LNCaP clone FGC (cell line): ENCODE data around the gene RAPSN.

ENCODE experiments used
- DNase-seq: peaks from one replicate; pipeline ENCODE4 v3.0.0-alpha.2; 2011; ENCODE audit warnings: low read depth
- H3K4me3 ChIP-seq: 2 replicates; pipeline ENCODE4 v1.5.1; 2011; ENCODE audit warnings: mild to moderate bottlenecking, low read depth, low read length, control low read depth
- TF ChIP-seq, protein P1 (sequence below): IDR thresholded peaks from 2 replicates; pipeline ENCODE4 v1.5.1; 2012; ENCODE audit warnings: mild to moderate bottlenecking; ENCODE audit not compliant: control insufficient read depth, insufficient read depth; ENCODE audit errors: extremely low read depth

The RAPSN gene

DNA sequence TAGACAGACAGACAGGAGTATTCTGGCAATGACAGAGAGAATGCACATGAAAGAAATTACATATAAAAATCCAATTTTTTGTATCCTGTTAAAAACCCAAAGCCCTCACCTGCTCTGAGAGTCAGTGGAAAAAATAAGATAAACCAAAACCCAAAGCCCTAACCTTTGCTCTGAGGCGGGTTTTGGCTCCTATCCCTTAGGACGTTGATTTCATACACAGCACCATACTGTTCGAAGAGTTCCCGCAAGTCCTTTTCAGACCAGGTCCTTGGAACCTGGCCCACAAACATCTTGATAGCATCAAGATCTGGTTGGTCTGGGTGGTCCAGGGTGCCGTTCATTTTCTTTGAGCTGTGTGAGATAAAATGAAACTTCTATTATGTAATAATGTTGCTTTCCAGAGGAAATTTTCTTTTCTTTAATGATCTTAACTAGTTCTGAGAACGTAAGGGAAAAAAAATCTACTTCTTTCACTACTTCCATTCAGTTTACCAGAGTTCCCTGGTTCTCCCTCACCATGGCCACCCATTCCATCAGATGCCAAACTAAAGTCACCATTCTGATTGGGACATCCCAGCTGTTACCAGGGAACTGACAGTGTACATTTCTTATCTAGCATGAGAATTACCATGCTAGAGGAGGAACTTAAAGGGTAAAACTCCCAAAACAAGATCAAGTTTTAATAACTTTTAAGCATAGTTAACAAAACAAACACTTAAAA lies 39.9 kb upstream of the RAPSN start:
- H3K4me3 ChIP-seq = no peak overlapping the region
- TF ChIP-seq, protein P1, sequence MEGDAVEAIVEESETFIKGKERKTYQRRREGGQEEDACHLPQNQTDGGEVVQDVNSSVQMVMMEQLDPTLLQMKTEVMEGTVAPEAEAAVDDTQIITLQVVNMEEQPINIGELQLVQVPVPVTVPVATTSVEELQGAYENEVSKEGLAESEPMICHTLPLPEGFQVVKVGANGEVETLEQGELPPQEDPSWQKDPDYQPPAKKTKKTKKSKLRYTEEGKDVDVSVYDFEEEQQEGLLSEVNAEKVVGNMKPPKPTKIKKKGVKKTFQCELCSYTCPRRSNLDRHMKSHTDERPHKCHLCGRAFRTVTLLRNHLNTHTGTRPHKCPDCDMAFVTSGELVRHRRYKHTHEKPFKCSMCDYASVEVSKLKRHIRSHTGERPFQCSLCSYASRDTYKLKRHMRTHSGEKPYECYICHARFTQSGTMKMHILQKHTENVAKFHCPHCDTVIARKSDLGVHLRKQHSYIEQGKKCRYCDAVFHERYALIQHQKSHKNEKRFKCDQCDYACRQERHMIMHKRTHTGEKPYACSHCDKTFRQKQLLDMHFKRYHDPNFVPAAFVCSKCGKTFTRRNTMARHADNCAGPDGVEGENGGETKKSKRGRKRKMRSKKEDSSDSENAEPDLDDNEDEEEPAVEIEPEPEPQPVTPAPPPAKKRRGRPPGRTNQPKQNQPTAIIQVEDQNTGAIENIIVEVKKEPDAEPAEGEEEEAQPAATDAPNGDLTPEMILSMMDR = no peak
- no peak for DNase-seq

DNA sequence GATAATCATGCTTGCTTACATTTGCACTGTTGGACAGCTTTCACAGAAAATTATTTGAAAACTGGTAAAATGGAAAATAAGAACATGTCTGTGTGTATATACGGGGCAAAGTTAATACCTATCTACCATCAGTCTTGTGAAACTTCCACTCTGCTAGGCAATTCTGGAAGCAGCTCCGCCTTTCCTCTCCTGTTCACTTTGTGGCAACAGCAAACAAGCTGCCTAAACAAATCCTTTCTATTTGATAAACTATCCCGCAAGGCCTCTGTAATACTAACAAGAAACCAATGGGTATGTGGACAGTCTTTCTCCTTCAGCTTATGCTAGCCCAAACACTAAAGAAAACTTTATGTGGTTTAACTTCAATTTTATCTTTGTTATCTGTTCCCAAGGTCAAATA lies 39.2 kb upstream of the RAPSN start:
- no peak for DNase-seq
- TF ChIP-seq, protein P1 = no peak
- no peak overlapping the region for H3K4me3 ChIP-seq

DNA sequence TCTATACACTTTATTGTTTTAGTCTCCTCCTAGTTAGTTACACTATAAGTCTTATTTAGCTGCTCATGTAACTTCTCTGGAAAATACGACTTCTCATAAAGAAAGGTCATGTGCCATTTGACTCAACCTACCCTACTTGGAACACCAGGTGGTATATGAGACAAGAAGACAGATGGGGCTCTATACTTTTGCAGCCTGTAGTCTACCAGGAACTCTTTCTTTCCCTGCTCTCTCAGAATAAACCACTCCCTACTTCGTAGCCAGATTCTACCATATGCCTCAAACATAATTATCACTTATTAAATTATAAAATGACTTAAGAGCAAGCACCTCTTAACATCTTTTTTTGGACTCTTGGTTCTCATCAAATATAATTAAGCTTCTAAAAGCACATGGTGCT lies 38.5 kb upstream of the RAPSN start:
- no peak for DNase-seq
- no peak overlapping the region for H3K4me3 ChIP-seq
- TF ChIP-seq, protein P1 = no peak

DNA sequence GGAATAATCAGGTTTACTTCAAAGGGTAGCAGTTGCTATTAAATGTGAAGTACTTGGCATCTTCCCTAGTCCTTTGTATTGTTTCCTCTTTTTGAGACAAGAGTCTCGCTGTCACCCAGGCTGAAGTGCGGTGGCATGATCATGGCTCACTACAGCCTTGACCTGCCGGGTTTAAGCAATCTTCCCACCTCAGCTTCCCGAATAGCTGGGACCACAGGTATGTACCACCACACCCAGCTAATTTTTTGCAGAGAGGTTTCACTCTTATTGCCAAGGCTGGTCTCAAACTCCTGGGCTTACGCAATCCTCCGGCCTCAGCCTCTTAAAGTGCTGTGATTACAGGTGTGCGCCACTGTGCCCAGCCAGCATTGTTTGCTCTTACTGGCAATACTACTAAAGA lies 36.2 kb upstream of the RAPSN start:
- no peak overlapping the region for H3K4me3 ChIP-seq
- DNase-seq = no peak
- TF ChIP-seq, protein P1 = no peak

DNA sequence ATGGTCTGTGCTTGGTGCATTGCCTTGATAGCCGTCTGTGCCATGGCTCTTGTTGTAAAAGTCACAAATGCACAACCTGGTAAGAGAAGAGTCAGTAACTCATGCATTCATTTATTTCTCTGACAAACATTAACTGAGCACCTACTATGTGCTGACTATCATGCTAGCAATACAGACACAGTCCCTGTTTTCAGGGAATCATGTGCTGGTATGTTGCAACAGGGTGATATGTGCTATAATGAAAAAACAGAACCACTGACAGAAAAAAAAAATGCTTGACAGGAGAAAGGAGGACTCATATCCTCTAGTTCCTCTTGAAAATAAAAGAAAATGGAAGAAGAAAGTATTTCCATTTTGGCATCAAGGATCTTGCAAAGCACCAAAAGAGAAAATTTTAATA lies 34.5 kb upstream of the RAPSN start:
- TF ChIP-seq, protein P1 = no peak
- DNase-seq = no peak

DNA sequence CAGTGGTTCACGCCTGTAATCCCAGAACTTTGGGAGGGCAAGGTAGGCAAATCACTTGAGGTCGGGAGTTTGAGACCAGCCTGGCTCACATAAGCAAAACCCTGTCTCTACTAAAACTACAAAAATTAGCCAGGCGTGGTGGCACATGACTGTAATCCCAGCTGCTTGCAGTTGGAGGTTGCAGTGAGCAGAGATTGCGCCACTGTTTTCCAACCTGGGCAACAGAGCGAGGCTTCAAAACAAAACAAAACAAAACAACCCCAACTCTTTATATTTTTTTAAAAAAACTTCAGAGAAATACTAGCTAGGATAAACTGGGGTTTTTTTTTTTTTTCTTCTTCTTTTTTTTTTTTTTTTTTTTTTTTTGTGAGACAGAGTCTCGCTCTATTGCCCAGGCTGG lies 31.8 kb upstream of the RAPSN start:
- TF ChIP-seq, protein P1 = no peak
- no peak for DNase-seq
- no peak overlapping the region for H3K4me3 ChIP-seq

More for the DNA sequence above, 34.5 kb upstream of the RAPSN start:
- H3K4me3 ChIP-seq = no peak overlapping the region
